ENCODE results near the gene KMT5C.

KMT5C gene

GRCh38 chr19:55309448-55309847, 30.2 kb upstream of the KMT5C start:
- no peak overlapping the region for H3K4me3 ChIP-seq (ENCODE audit: low read length)
- DNase-seq (ENCODE audit: low read depth): no peak
- TF ChIP-seq, protein P1, sequence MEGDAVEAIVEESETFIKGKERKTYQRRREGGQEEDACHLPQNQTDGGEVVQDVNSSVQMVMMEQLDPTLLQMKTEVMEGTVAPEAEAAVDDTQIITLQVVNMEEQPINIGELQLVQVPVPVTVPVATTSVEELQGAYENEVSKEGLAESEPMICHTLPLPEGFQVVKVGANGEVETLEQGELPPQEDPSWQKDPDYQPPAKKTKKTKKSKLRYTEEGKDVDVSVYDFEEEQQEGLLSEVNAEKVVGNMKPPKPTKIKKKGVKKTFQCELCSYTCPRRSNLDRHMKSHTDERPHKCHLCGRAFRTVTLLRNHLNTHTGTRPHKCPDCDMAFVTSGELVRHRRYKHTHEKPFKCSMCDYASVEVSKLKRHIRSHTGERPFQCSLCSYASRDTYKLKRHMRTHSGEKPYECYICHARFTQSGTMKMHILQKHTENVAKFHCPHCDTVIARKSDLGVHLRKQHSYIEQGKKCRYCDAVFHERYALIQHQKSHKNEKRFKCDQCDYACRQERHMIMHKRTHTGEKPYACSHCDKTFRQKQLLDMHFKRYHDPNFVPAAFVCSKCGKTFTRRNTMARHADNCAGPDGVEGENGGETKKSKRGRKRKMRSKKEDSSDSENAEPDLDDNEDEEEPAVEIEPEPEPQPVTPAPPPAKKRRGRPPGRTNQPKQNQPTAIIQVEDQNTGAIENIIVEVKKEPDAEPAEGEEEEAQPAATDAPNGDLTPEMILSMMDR (conservative IDR thresholded peaks at IDR 0.05; ENCODE audit: low read depth, low read length): no peak

DNA sequence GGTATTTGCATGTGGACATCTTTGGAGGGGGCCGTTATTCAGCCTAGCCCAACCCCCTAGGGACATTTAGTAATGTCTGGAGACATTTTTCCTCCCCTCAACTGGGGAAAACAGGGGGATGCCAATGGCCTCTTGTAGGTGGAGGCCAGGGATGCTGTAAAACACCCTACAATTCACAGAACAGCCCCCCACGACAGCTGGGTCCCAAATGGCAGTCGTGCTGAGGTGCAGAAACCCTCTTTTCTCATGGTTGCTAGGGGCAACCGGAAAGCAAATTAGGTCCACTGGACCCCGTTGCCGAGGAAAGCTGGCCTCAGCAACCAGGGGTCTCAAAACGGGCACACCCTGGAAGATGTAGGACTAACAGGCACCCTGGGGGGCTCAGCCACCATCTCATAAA, 29.2 kb upstream of the KMT5C start:
- DNase-seq (ENCODE audit: low read depth): no peak
- TF ChIP-seq, protein P1 (conservative IDR thresholded peaks at IDR 0.05; ENCODE audit: low read depth, low read length): no peak
- no peak overlapping the region for H3K4me3 ChIP-seq (ENCODE audit: low read length)

DNA sequence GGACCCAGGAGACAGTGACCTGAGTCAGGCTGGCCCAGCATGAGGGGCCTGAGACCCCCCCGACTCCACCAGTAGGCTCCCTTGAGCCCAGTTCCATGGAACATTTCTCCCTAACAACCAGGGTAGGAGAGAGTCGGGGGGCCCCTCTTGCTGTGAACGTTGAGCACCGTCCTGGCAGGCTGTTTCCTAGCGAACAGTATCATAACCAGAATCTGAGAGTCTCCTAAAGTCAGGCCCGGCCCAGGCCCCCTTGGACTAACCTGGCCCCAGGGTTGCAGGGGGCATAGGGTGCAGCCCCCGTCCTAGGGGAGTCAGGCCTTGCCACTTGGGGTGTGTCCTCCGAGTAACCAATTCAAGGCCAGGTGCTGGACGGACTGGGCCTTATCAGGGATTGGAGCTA, 28.3 kb upstream of the KMT5C start:
- DNase-seq (ENCODE audit: low read depth): no peak
- TF ChIP-seq, protein P1 (conservative IDR thresholded peaks at IDR 0.05; ENCODE audit: low read depth, low read length): no peak
- no peak overlapping the region for H3K4me3 ChIP-seq (ENCODE audit: low read length)

- no peak overlapping the region for H3K4me3 ChIP-seq (ENCODE audit: low read length)
- TF ChIP-seq, protein P1 (conservative IDR thresholded peaks at IDR 0.05; ENCODE audit: low read depth, low read length): no peak
These were observed 27.9 kb upstream of the KMT5C start for GRCh38 chr19:55311797-55312196.

DNA sequence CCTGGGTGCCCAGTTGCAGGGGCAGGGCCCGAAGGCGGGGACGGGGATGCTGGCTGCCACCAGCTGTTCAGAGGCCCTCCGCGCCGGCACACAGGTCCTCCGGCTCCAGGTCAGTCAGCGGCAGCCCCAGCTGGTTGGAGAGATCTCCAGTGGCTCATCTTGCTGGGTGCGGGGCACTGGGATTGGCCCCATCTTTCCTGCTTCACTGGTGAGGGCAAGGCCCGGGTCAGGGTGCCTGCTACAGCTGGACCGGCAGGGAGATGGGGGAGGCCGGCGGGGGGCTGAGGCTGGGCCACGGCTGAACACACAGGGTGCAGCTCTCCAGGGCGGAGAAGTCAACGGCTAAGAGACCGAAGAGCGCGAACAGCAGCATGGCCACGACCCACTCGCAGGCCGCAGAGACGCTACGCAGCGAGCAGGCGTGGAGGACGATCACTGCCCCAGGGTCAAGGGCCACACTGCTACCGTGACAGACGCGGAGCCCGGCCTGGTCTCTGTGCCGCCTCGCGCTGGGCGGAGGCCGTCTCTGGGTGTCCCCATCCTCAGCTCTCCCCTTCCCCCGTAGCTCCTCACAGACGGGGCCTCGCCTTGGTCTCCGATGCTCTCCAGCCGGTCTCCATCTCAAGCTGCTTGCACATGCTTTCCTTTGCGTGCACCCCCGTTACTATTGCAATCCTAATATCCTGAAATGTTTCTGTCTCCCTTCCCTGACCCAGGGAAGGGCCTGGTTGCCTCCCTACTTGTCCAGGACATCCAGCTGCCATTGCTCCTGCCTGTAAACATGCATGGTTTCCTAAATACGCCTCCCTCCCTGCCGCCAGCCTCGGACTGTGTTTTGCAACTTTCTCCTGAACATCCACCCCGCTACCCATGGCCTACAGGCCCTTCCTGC, 26.8 kb upstream of the KMT5C start:
- no peak overlapping the region for H3K4me3 ChIP-seq (ENCODE audit: low read length)
- no peak for DNase-seq (ENCODE audit: low read depth)
- TF ChIP-seq, protein P1 (conservative IDR thresholded peaks at IDR 0.05; ENCODE audit: low read depth, low read length): no peak

More at GRCh38 chr19:55311797-55312196, 27.9 kb upstream of the KMT5C start:
- DNase-seq (ENCODE audit: low read depth): no peak

GRCh38 chr19:55314396-55314795, 25.3 kb upstream of the KMT5C start:
- DNase-seq (ENCODE audit: low read depth): no peak
- TF ChIP-seq, protein P1 (conservative IDR thresholded peaks at IDR 0.05; ENCODE audit: low read depth, low read length): no peak
- H3K4me3 ChIP-seq (ENCODE audit: low read length): no peak overlapping the region

GRCh38 chr19:55315956-55316525, 23.6 kb upstream of the KMT5C start:
- TF ChIP-seq, protein P1 (conservative IDR thresholded peaks at IDR 0.05; ENCODE audit: low read depth, low read length): no peak
- no peak for DNase-seq (ENCODE audit: low read depth)
- no peak overlapping the region for H3K4me3 ChIP-seq (ENCODE audit: low read length)
